NCI-H187 treated with DMSO at 0.1 percent for 48 hours (cell line): Measurements from ENCODE around the gene SDK2.

Source experiments
- DNase-seq: peaks from one replicate; lab custom pipeline; 2025; lab: John Stamatoyannopoulos, UW

The SDK2 gene

GRCh38 chr17:73586921-73587602, 57.2 kb downstream of the SDK2 start:
- no peak for DNase-seq

- peak; percentile 18 for DNase-seq
Observed at GRCh38 chr17:73586275-73586832, 57.9 kb downstream of the SDK2 start.

- DNase-seq, result no peak
Observed at GRCh38 chr17:73585583-73585982, 58.7 kb downstream of the SDK2 start.

GRCh38 chr17:73584987-73585386, 59.3 kb downstream of the SDK2 start:
- no peak for DNase-seq

GRCh38 chr17:73584049-73584448, 60.2 kb downstream of the SDK2 start:
- no peak for DNase-seq

GRCh38 chr17:73582821-73583220, 61.4 kb downstream of the SDK2 start:
- DNase-seq, result no peak

GRCh38 chr17:73582359-73582758, 61.9 kb downstream of the SDK2 start:
- DNase-seq, result no peak

GRCh38 chr17:73581379-73581778, 62.9 kb downstream of the SDK2 start:
- no peak for DNase-seq

GRCh38 chr17:73580073-73580710, 64.1 kb downstream of the SDK2 start:
- DNase-seq, result no peak

- DNase-seq, result no peak
Observed at GRCh38 chr17:73576556-73577098, 67.6 kb downstream of the SDK2 start.

- no peak for DNase-seq
Observed at GRCh38 chr17:73575470-73576221, 68.6 kb downstream of the SDK2 start.

GRCh38 chr17:73571511-73572130, 72.6 kb downstream of the SDK2 start:
- DNase-seq, result peak; percentile 17

GRCh38 chr17:73569762-73570319, 74.4 kb downstream of the SDK2 start:
- no peak for DNase-seq

GRCh38 chr17:73568934-73569333, 75.3 kb downstream of the SDK2 start:
- no peak for DNase-seq

GRCh38 chr17:73566905-73567782, 77.1 kb downstream of the SDK2 start:
- no peak for DNase-seq

- DNase-seq, result no peak
Observed at GRCh38 chr17:73564843-73565242, 79.4 kb downstream of the SDK2 start.

GRCh38 chr17:73562896-73563295, 81.3 kb downstream of the SDK2 start:
- no peak for DNase-seq

- no peak for DNase-seq
Observed at GRCh38 chr17:73561111-73561510, 83.1 kb downstream of the SDK2 start.

GRCh38 chr17:73560661-73561060, 83.6 kb downstream of the SDK2 start:
- DNase-seq, result no peak

- no peak for DNase-seq
Observed at GRCh38 chr17:73559532-73559931, 84.7 kb downstream of the SDK2 start.
